SW480 (cell line): Measurements from ENCODE around the gene PINK1.

Source experiments
- DNase-seq: peaks from one replicate; pipeline ENCODE4 v3.0.0-alpha.2; 2016; ENCODE audit warnings: low spot score

PINK1 gene

GRCh38 chr1:20611652-20612051 lies 21.6 kb upstream of the PINK1 start:
- no peak for DNase-seq

GRCh38 chr1:20612221-20612746 lies 21.0 kb upstream of the PINK1 start:
- peak; percentile 71 for DNase-seq

GRCh38 chr1:20614131-20614579 lies 19.1 kb upstream of the PINK1 start:
- DNase-seq: no peak

GRCh38 chr1:20615946-20616846 lies 17.1 kb upstream of the PINK1 start:
- no peak for DNase-seq

- no peak for DNase-seq
Measured at GRCh38 chr1:20616847-20617487, 16.3 kb upstream of the PINK1 start.

- no peak for DNase-seq
Measured at GRCh38 chr1:20618550-20618949, 14.7 kb upstream of the PINK1 start.

- no peak for DNase-seq
Measured at GRCh38 chr1:20619999-20620398, 13.3 kb upstream of the PINK1 start.

- no peak for DNase-seq
Measured at GRCh38 chr1:20621012-20621411, 12.2 kb upstream of the PINK1 start.

GRCh38 chr1:20624709-20625108 lies 8.5 kb upstream of the PINK1 start:
- DNase-seq: no peak

- DNase-seq: no peak
Measured at GRCh38 chr1:20625176-20626097, 7.8 kb upstream of the PINK1 start.

- DNase-seq: no peak
Measured at GRCh38 chr1:20626098-20626427, 7.2 kb upstream of the PINK1 start.

- no peak for DNase-seq
Measured at GRCh38 chr1:20626524-20626923, 6.7 kb upstream of the PINK1 start.

- DNase-seq: no peak
Measured at GRCh38 chr1:20630729-20631128, 2.5 kb upstream of the PINK1 start.

- DNase-seq: no peak
Measured at GRCh38 chr1:20632386-20632785, 872 bp upstream of the PINK1 start.

GRCh38 chr1:20634065-20634593 lies 871 bp downstream of the PINK1 start:
- DNase-seq: peak; percentile 35

- DNase-seq: peak; percentile 71
Measured at GRCh38 chr1:20634594-20635084, 1.4 kb downstream of the PINK1 start.

- no peak for DNase-seq
Measured at GRCh38 chr1:20636785-20637347, 3.6 kb downstream of the PINK1 start.

GRCh38 chr1:20640183-20640597 lies 6.9 kb downstream of the PINK1 start:
- DNase-seq: peak; percentile 52

GRCh38 chr1:20641975-20642374 lies 8.7 kb downstream of the PINK1 start:
- no peak for DNase-seq

GRCh38 chr1:20643080-20643479 lies 9.8 kb downstream of the PINK1 start:
- DNase-seq: no peak

GRCh38 chr1:20644416-20644815 lies 11.2 kb downstream of the PINK1 start:
- no peak for DNase-seq
